Gastroesophageal sphincter (tissue), 3 donors: ENCODE data around the gene PMF1.

Experiments
- CTCF ChIP-seq, 4 experiments: fragments of 200-600 bp in 2 of 4; fragments of 450-650 bp in 2 of 4; sonication (generic) in 1 of 4; IDR thresholded peaks; one replicate each; pipeline ENCODE4 v1.5.1; 2017 to 2019; ENCODE audit warnings: antibody characterized with exemption in 4 of 4, mild to moderate bottlenecking in 2 of 4, moderate library complexity in 2 of 4
- POLR2A ChIP-seq, 2 donors: fragments of 450-650 bp; IDR thresholded peaks; one replicate each; pipeline ENCODE4 v1.6.1; 2017; ENCODE audit warnings: antibody characterized with exemption in 2 of 2, mild to moderate bottlenecking in 2 of 2, moderate library complexity in 1 of 2
- POLR2AphosphoS5 ChIP-seq: sonication (generic); formaldehyde crosslinking; IDR thresholded peaks from one replicate; pipeline ENCODE4 v1.6.1; 2017; ENCODE audit warnings: antibody characterized with exemption

- TF ChIP-seq CTCF (IDR thresholded peaks at IDR 0.05) (no peak), POLR2A (IDR thresholded peaks at IDR 0.05) (no peak), POLR2AphosphoS5 (no peak)
Observed at GRCh38 chr1:156195853-156196252, 17.0 kb upstream of the PMF1 start.
